AG04450 (cell line): ENCODE data around the gene SIGMAR1. TPM values are rescaled to one million over a fixed set of nuclear protein-coding genes. Genes with fewer than 3 reads are reported as not detected.

Experiments used
- CTCF ChIA-PET: fragments of 300-600, 350-600 bp; formaldehyde crosslinking; extraction: SDS; loops from one replicate; lab custom pipeline; 2022; ENCODE audit warnings: antibody characterized with exemption, inconsistent platforms; lab: Charles Lee
- POLR2A ChIA-PET: fragments of 350-600 bp; formaldehyde crosslinking; extraction: SDS; loops from one replicate; lab custom pipeline; 2021; ENCODE audit warnings: antibody characterized with exemption, inconsistent platforms; lab: Yijun Ruan, JAX
- DNase-seq: peaks from one replicate; pipeline ENCODE4 v3.0.0-alpha.2; 2011; ENCODE audit warnings: low read depth, low spot score
- H3K27ac ChIP-seq: one replicate; pipeline ENCODE4 v1.5.1; 2012; ENCODE audit warnings: low read depth, low read length, control low read depth
- H3K27me3 ChIP-seq: one replicate; pipeline ENCODE4 v1.6.0; 2012; ENCODE audit warnings: low read length; ENCODE audit not compliant: control insufficient read depth, insufficient read depth
- H3K4me3 ChIP-seq: 2 replicates; pipeline ENCODE4 v1.5.1; 2011; ENCODE audit warnings: mild to moderate bottlenecking, low read depth, low read length, control low read depth
- H3K9me3 ChIP-seq: 2 replicates; pipeline ENCODE4 v1.5.1; 2012; ENCODE audit warnings: low read length; ENCODE audit not compliant: control insufficient read depth, insufficient read depth
- polyA plus RNA-seq: library from polyadenylated mRNA; depleted of rRNA; stranded (reverse); fragments of >200 nt; gene quantifications from 2 replicates; pipeline ENCODE4 v1.2.3, GENCODE V29; 2011
- TF ChIP-seq, protein P1 (sequence below): IDR thresholded peaks from 2 replicates; pipeline ENCODE4 v1.5.1; 2011; ENCODE audit warnings: low read depth, low read length, control low read depth, inconsistent platforms

SIGMAR1 gene
- polyA plus RNA-seq, 1 experiment, result 38.9 TPM

- CTCF ChIA-PET, result interaction anchor here (0.8 to 2.5 kb wide), 3 partner anchors 14 to 16 kb away, joined by 3 to 7 read pairs (median 5); no protein-coding TSS in a partner anchor
- H3K27ac ChIP-seq, result no peak overlapping the region
- POLR2A ChIA-PET, result interaction anchor here (0.9 to 2.0 kb wide), 2 partner anchors 11 to 14 kb away, joined by 3 to 6 read pairs; partner anchors contain the start of gene CCL27
- DNase-seq, result no peak
- TF ChIP-seq, protein P1, sequence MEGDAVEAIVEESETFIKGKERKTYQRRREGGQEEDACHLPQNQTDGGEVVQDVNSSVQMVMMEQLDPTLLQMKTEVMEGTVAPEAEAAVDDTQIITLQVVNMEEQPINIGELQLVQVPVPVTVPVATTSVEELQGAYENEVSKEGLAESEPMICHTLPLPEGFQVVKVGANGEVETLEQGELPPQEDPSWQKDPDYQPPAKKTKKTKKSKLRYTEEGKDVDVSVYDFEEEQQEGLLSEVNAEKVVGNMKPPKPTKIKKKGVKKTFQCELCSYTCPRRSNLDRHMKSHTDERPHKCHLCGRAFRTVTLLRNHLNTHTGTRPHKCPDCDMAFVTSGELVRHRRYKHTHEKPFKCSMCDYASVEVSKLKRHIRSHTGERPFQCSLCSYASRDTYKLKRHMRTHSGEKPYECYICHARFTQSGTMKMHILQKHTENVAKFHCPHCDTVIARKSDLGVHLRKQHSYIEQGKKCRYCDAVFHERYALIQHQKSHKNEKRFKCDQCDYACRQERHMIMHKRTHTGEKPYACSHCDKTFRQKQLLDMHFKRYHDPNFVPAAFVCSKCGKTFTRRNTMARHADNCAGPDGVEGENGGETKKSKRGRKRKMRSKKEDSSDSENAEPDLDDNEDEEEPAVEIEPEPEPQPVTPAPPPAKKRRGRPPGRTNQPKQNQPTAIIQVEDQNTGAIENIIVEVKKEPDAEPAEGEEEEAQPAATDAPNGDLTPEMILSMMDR, result no peak
- no peaks in the 10 kb centered on the region for H3K27me3 ChIP-seq
- no peak overlapping the region for H3K4me3 ChIP-seq
- H3K9me3 ChIP-seq, result no peaks in the 10 kb centered on the region; the same call in 1 of the 2 replicates
Measured at GRCh38 chr9:34650816-34651215, 13.2 kb upstream of the SIGMAR1 start.

- Histone ChIP-seq H3K27ac (no peak overlapping the region), H3K4me3 (no peak overlapping the region), H3K9me3 (no peaks in the 10 kb centered on the region; the same call in 1 of the 2 replicates), H3K27me3 (no peaks in the 10 kb centered on the region)
- ChIA-PET POLR2A (no interaction called here), CTCF (interaction anchor here (2.6 kb wide), 1 partner anchor 15 kb away, joined by 15 read pairs; no protein-coding TSS in a partner anchor)
- no peak for DNase-seq
- TF ChIP-seq, protein P1, result no peak
Measured at GRCh38 chr9:34648673-34649072, 11.1 kb upstream of the SIGMAR1 start.

DNA sequence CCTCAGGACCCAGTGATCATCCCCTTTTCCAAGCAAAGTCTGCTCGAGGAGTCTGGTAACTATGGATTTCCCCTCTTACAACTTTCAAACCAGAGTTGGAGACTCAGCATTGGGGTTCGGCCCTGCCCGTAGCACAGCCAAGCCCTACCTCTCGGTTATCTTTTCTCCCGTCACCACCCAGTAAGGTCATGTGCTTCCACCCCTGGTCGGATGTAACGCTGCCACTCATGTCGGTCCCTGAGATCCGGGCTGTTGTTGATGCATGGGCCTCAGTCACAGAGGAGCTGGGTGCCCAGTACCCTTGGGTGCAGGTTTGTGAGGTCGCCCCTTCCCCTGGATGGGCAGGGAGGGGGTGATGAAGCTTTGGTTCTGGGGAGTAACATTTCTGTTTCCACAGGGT lies 10.1 kb upstream of the SIGMAR1 start:
- POLR2A ChIA-PET, result no interaction called here
- H3K27ac ChIP-seq, result no peak overlapping the region
- H3K27me3 ChIP-seq, result no peaks in the 10 kb centered on the region
- no peaks in the 10 kb centered on the region; the same call in 1 of the 2 replicates for H3K9me3 ChIP-seq
- CTCF ChIA-PET, result interaction anchor here (0.6 to 2.8 kb wide), 5 partner anchors 10 to 1687 kb away, joined by 3 to 22 read pairs (median 12); partner anchors contain the start of gene SIGMAR1
- no peak for DNase-seq
- TF ChIP-seq, protein P1, result no peak
- H3K4me3 ChIP-seq, result peak overlapping the region; percentile 93

DNA sequence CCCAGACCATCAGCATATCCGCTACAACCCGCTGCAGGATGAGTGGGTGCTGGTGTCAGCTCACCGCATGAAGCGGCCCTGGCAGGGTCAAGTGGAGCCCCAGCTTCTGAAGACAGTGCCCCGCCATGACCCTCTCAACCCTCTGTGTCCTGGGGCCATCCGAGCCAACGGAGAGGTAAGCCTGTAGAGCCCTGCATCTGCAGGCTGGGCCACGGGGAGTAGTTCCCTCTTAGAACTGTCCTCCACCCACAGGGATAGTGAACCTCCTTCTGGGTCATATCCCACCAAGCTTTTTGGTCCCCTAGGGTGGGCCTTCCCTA lies 9.5 kb upstream of the SIGMAR1 start:
- ChIA-PET CTCF (interaction anchor here (0.6 to 5.4 kb wide), 12 partner anchors 9 to 218 kb away, joined by 3 to 63 read pairs (median 6); partner anchors contain the start of genes DCTN3 and SIGMAR1), POLR2A (interaction anchor here (1.0 to 3.0 kb wide), 5 partner anchors 10 to 26 kb away, joined by 3 to 17 read pairs (median 7); partner anchors contain the start of genes DCTN3 and SIGMAR1)
- Histone ChIP-seq H3K9me3 (no peaks in the 10 kb centered on the region; the same call in 1 of the 2 replicates), H3K27me3 (no peaks in the 10 kb centered on the region), H3K4me3 (peak overlapping the region; percentile 93), H3K27ac (peak overlapping the region; percentile 75)
- DNase-seq, result no peak
- TF ChIP-seq, protein P1, result no peak
